GM12891 (cell line): ENCODE results near the gene DRAM1.

Source experiments
- PAX5 ChIP-seq: IDR thresholded peaks from 2 replicates; pipeline ENCODE4 v1.6.1; 2011; ENCODE audit warnings: low read length, moderate library complexity, mild to moderate bottlenecking; ENCODE audit not compliant: insufficient read depth, severe bottlenecking
- POLR2A ChIP-seq: IDR thresholded peaks from 2 replicates; pipeline ENCODE4 v1.6.1; 2011; ENCODE audit warnings: low read depth, low read length, control low read depth
- POLR2AphosphoS5 ChIP-seq: IDR thresholded peaks from 2 replicates; pipeline ENCODE4 v1.6.1; 2011; ENCODE audit warnings: low read depth, low read length, control low read depth
- POU2F2 ChIP-seq: IDR thresholded peaks from 2 replicates; pipeline ENCODE4 v1.6.1; 2011; ENCODE audit warnings: low read depth, mild to moderate bottlenecking, control low read depth, low read length, moderate library complexity
- SPI1 ChIP-seq: IDR thresholded peaks from 2 replicates; pipeline ENCODE4 v1.6.1; 2011; ENCODE audit warnings: low read depth, low read length, control low read depth
- TAF1 ChIP-seq: IDR thresholded peaks from 2 replicates; pipeline ENCODE4 v1.6.1; 2011; ENCODE audit warnings: low read depth, low read length, control low read depth

DNA sequence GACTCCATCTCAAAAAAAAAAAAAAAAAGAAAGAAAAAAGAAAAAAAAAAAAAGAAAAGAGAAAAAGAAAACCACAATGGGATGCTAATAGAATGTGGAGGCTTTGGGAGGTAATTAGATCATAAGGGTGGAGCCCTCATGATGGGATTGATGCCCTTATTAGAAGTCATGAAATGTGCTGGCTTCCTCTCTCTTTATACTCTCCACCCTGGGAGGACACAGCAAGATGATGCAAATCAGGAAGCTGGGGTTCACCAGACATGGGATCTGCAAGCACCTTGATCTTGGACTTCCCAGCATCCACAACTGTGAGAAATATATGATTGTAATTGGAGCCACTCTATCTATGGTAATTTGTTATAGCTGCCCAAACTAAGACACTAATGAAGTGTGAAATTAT is 13.4 kb upstream of the DRAM1 start:
- TF ChIP-seq POLR2AphosphoS5 (no peak), POLR2A (no peak), TAF1 (no peak), POU2F2 (no peak), SPI1 (no peak), PAX5 (no peak)
